HG02571 (cell line): ENCODE measurements around the gene VPS35.
A peak's percentile ranks its signal among the peaks of the same experiment; 100 is the strongest.

Source experiments
- ATAC-seq: cut with Tn5 transposase; IDR thresholded peaks from one replicate; pipeline ENCODE4 v1.9.1; 2021; ENCODE audit warnings: mild to moderate bottlenecking, moderate library complexity; ENCODE audit not compliant: unreplicated experiment

Gene VPS35

DNA sequence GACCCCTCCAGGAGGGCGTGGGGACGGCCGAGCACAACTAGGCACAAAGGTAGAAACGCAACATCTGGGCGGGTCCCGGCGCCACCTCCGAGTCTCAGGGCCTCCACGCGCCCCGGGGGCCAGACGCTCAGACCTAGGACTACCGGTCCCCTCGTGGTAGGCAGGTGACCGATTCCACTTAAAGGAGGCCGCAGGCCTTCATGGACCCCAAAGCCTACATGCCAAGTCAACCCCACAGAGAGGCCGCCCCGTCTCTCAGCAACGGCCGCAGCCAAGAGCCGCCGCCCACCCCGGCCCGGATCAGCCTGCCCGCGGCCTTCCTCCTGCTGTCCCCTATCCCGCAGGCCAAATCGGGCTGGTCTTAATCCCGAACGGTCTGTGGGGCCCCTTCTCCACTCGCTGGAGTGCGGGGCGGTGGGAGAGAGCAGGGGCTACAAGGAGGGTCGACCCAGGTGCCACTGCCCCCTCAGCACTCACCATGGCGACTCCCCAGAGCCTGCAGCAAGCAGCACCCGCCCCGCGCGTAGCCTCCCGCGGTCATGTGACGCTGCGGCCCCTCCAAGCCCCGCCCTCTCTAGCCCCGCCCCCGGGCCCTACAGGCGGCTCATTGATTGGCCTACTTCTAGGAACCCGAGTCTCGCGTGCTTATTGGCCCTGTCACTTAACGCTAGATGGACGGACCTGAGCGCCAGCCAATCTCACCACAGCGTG, at the start of gene VPS35:
Gene VPS35 (minus strand): TSS at position 525 of the 711 bp plus-strand sequence. CDS start 45 bp downstream, at position 480.
- peak; percentile 86 for ATAC-seq

GRCh38 chr16:46737621-46738214, 48.7 kb upstream of the VPS35 start:
- ATAC-seq, result no peak

GRCh38 chr16:46736695-46737094, 47.7 kb upstream of the VPS35 start:
- ATAC-seq, result no peak

DNA sequence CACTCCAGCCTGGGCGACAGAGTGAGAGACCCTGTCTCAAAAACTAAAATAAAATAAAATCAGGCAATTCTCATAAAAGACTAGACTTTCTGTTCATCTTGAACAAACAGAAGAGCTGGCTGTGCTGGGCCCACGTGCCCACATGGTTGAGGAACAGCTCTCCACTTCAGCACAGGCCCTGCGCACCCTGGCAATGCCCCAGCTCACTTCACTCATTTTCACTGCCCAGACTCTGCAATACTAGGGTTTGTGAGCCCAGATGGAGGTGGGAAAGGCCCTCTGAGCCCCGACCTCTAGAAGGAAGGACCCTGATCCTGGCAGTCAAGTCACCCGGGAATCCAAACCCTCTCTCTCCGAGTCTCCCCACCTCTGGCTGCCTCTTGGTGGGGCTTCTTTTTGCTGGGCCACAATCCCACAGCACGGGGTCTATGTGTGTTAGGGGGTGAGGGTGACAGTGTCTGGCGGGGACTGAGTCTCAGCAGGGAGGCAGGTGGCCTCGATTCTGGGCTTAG, 44.4 kb upstream of the VPS35 start:
- no peak for ATAC-seq

DNA sequence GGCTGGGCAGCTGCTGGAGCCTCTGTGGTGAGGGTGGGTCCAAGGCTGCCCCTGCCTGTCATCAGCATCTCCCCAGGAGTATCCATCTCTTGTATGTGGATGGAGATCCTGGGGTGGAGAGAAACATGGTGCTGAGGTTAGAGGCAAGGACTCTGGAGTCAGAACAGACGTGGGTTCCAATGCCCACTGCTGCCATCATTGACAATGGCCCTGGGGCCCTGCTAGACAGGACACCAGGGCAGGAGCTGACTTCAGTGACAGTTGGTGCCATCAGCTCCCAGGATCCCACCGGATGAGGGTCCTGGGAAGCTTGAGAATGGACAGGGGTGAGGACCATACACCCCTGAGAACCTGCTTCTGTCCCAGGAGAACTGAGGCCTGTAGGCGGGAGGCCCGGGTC, 43.6 kb upstream of the VPS35 start:
- ATAC-seq, result no peak

DNA sequence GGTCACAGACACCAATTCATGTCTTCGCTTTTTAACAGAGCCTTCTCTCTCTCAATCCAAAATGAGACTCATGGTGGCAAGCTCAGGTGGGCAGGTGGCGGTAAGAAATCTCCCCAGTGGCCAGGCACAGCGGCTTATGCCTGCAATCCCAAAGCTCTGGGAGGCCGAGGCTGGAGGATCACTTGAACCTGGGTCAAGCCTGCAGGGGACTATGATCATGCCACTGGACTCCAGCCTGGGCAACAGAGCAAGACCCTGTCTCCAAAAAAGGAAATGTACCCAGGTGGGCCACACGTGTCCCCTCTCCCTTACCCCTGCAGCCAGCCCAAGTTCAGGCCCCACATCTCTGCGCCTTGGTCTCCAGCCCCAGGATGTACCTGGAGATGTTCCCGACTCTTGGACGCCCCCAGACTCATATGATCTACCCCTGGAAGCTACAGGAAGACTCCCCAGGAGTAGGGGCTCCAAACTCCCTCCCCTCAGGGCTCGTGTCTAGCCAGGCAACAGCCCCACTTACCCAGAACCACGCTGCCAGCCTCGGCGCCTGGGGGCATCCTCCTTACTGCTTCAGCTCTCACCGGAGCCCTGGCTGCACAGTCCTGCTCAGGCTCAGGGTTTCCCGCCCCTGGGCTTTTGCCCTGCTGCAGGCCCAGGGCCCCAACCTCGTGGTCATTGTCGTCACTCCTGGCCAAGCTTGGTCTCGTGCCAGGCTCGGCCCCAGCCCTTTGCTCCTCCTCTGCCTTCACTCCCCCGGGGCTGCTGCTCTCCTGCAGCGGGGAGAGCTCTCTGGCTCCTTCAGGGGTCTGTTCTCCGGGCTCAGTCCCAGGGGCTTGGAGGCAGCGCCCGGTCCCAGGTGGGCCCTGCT, 42.9 kb upstream of the VPS35 start:
- ATAC-seq, result no peak

GRCh38 chr16:46730801-46731690, 42.1 kb upstream of the VPS35 start:
- no peak for ATAC-seq

DNA sequence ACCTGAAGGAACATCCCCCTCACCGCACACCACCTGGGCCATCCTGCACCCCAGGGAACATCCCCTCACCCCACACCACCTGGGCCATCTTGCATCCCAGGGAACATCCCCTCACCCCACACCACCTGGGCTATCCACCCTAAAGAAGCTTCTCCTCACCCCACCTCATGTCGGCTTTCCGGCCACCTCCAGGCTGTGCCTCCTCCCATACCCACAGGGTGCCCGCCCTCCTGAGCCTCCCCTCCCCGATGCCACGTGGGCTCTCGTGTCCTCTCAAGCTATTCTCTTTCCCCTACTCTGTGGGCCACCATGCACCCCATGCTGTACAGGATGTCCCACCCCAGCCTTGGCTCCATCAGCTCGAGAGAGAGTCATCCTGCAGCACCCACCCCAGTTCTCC, 41.1 kb upstream of the VPS35 start:
- no peak for ATAC-seq

DNA sequence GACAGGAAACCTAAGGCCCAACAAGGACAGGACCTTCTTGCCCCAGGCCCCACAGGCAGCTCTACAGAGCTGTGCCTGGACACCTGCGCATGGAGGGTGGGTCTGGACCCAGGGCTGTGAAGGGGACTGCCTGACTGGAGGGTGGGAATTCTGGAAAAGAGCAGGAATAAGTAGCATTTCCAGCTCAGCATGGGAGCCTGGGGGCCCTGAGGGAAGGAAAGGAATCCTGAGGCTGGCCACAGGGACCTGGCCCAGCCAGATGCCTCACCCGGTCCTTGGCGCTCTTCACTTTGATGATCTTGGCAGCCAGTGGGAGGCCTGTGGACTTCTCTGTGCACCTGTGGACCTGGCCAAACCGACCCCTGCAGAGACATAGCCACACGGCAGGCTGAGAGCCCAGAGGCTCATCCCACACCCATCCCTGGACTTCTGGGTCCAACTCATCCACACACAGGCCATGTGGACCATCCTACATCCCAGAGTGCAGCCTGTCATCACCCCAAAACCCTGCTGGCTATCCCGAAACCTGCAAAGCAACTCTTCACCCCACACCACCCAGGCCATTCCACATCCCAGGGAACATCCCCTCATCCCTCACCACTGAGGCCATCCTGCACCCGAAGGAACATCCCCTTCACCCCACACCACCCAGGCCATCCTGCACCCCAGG, 40.5 kb upstream of the VPS35 start:
- ATAC-seq, result no peak

- no peak for ATAC-seq
Observed at GRCh38 chr16:46728806-46729205, 39.8 kb upstream of the VPS35 start.

DNA sequence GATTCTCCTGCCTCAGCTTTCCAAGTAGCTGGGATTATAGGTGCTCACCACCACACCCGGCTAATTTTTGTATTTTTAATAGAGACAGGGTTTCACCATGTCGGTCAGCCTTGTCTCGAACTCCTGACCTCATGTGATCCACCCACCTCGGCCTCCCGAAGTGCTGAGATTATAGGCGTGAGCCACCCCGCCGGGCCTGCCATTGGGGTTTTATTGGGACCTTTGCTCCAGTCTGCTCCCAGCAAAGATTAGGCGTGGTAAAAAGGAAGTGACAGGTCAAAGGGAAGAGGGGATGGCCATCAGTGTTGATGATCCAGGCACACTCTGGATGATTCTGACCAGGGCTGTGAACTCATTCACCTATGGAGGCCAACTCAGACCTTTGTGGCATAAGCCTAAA, 38.7 kb upstream of the VPS35 start:
- ATAC-seq, result no peak

GRCh38 chr16:46727184-46727583, 38.2 kb upstream of the VPS35 start:
- ATAC-seq, result no peak

DNA sequence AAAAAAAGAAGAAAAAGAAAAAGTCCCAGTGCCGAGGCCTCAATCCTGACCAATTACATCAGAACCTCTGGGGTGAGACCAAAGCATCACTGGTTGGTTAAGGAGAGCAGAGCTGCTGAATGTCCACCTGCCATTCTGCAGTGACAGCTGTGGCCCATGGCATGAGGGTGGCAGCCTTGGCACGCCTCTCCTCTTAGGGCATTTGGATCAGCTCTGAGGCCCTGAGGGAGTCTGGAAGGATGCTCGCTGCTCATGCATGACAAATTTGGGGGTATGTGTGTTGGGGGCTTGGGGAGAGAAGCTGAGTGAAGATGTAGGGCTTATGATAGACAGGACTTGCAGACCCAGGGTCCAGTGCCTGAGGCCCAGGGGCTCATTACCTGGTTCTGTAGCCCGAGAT, 32.9 kb upstream of the VPS35 start:
- no peak for ATAC-seq

GRCh38 chr16:46720619-46721018, 31.6 kb upstream of the VPS35 start:
- no peak for ATAC-seq

DNA sequence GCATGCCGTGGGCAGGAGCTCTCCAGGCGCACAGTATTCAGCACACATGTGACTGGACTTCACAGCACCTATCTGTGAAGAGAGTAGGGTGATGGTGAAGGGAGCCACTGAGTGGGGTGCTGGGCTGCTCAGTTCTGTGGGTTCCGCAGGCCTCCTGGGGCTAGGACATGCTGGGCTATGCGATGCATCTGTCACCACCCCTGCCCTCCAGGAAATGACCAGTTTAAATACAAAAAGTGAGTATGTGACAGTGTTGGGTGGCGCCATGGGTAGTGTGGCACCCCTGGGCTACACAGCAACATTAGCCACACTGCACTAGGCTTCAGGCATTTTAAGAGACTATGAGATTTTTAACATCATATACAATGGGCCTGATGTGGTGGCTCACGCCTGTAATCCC, 30.6 kb upstream of the VPS35 start:
- no peak for ATAC-seq

GRCh38 chr16:46718214-46718613, 29.2 kb upstream of the VPS35 start:
- ATAC-seq, result no peak

DNA sequence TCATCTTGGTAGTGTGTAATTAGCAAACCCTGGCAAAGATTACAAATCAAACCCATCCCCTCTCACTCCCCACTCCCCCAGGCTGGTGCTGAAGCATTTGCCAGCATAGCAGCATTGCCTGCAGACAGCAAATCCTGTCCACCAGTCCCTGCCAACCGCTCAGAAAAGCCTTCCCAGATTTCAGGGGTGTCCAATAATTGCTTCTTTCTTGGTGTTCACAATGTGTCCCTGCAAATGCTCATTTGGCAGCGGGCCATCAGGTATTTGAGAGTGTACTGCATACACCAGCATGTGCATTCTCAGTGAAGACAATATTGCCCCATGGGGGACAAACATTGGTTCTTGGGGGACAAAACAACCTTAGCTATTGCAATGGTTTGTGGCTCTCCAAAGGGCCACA, 28.7 kb upstream of the VPS35 start:
- no peak for ATAC-seq

DNA sequence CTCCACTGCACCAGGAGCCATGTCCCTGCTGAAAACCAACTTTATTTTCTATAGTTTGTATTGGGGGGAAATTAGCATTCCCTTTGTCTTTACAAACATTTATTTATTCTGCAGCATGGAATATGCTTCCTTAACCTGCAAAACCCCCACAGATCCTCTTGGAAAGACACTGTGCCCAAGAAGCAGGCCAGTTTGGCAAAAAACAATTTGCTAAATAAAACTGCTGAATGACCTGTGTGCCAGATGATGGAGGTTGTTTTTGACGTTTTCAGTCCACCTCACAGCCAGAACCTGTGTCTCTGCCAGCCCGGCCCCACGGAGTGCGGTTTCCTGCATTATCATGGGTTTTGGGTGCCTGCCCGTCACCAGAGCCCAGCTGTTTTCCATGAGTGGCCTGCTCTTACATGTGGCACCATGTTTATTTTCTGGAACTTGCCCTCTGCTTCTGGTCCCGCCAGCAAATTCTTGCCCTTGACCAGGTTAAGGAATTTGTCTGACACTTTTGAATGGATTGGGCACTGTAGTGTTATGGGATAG, 26.9 kb upstream of the VPS35 start:
- no peak for ATAC-seq

GRCh38 chr16:46714797-46715591, 26.0 kb upstream of the VPS35 start:
- no peak for ATAC-seq
